H9 (cell line): ENCODE data around the gene HLA-DRA. TPM values are rescaled to one million over a fixed set of nuclear protein-coding genes. Genes with fewer than 3 reads are reported as not detected.

ENCODE experiments used
- DNase-seq: peaks from one replicate; pipeline ENCODE4 v3.0.0-alpha.2; 2017
- H2AFZ ChIP-seq: one replicate; pipeline ENCODE4 v1.6.1; 2013; ENCODE audit warnings: mild to moderate bottlenecking, low read length, control low read depth, moderate library complexity
- H2AK5ac ChIP-seq: 2 replicates; pipeline ENCODE4 v1.6.1; 2013; ENCODE audit warnings: low read length, control low read depth, mixed read lengths; ENCODE audit not compliant: insufficient read length
- H2BK120ac ChIP-seq: one replicate; pipeline ENCODE4 v1.6.1; 2013; ENCODE audit warnings: low read depth, mild to moderate bottlenecking, low read length, control low read depth, inconsistent platforms; ENCODE audit not compliant: poor library complexity, severe bottlenecking
- H2BK12ac ChIP-seq: 2 replicates; pipeline ENCODE4 v1.6.1; 2013; ENCODE audit warnings: low read length, control low read depth, mixed read lengths, low read depth; ENCODE audit not compliant: insufficient read length
- H2BK15ac ChIP-seq: 2 replicates; pipeline ENCODE4 v1.6.1; 2013; ENCODE audit warnings: low read depth, low read length, control low read depth
- H2BK20ac ChIP-seq: one replicate; pipeline ENCODE4 v1.6.1; 2013; ENCODE audit warnings: low read depth, mild to moderate bottlenecking, low read length, control low read depth, inconsistent platforms; ENCODE audit not compliant: poor library complexity, severe bottlenecking
- H2BK5ac ChIP-seq: 2 replicates; pipeline ENCODE4 v1.6.1; 2013; ENCODE audit warnings: low read length, control low read depth, mixed read lengths; ENCODE audit not compliant: insufficient read length
- H3K14ac ChIP-seq: 2 replicates; pipeline ENCODE4 v1.6.1; 2013; ENCODE audit warnings: low read length, control low read depth; ENCODE audit not compliant: insufficient read depth
- H3K18ac ChIP-seq: 2 replicates; pipeline ENCODE4 v1.6.1; 2013; ENCODE audit warnings: low read depth, mild to moderate bottlenecking, mixed read lengths, low read length, control low read depth; ENCODE audit not compliant: insufficient read length
- H3K23ac ChIP-seq: 2 replicates; pipeline ENCODE4 v1.6.1; 2013; ENCODE audit warnings: low read length, control low read depth, mixed read lengths, low read depth; ENCODE audit not compliant: insufficient read length
- H3K23me2 ChIP-seq: 2 replicates; pipeline ENCODE4 v1.6.1; 2013; ENCODE audit warnings: low read depth, mild to moderate bottlenecking, mixed read lengths, low read length, control low read depth; ENCODE audit not compliant: insufficient read length, poor library complexity, severe bottlenecking
- H3K27ac ChIP-seq: 2 replicates; pipeline ENCODE4 v1.5.1; 2013; ENCODE audit warnings: low read length, control low read depth, mixed read lengths, low read depth; ENCODE audit not compliant: insufficient read length
- H3K27me3 ChIP-seq: 2 replicates; pipeline ENCODE4 v1.6.1; 2013; ENCODE audit warnings: low read length, control low read depth, inconsistent platforms; ENCODE audit not compliant: insufficient read depth
- H3K4ac ChIP-seq: 2 replicates; pipeline ENCODE4 v1.6.1; 2013; ENCODE audit warnings: low read depth, mild to moderate bottlenecking, control low read depth, inconsistent platforms, low read length, moderate library complexity
- H3K4me1 ChIP-seq: 2 replicates; pipeline ENCODE4 v1.6.1; 2013; ENCODE audit warnings: low read length, control low read depth, inconsistent platforms; ENCODE audit not compliant: insufficient read depth
- H3K4me2 ChIP-seq: 2 replicates; pipeline ENCODE4 v1.6.1; 2013; ENCODE audit warnings: low read length, control low read depth, mixed read lengths; ENCODE audit not compliant: insufficient read length, insufficient read depth
- H3K56ac ChIP-seq: 2 replicates; pipeline ENCODE4 v1.6.1; 2013; ENCODE audit warnings: low read depth, mild to moderate bottlenecking, mixed read lengths, low read length, control low read depth; ENCODE audit not compliant: insufficient read length
- H3K79me1 ChIP-seq: 2 replicates; pipeline ENCODE4 v1.6.1; 2013; ENCODE audit warnings: low read depth, mild to moderate bottlenecking, moderate library complexity, low read length, control low read depth, inconsistent platforms; ENCODE audit not compliant: insufficient read depth, poor library complexity, severe bottlenecking
- H3K79me2 ChIP-seq: 2 replicates; pipeline ENCODE4 v1.6.1; 2013; ENCODE audit warnings: low read length, control low read depth, inconsistent platforms; ENCODE audit not compliant: insufficient read depth
- H3K9ac ChIP-seq: 2 replicates; pipeline ENCODE4 v1.6.1; 2013; ENCODE audit warnings: low read length, control low read depth, mixed read lengths; ENCODE audit not compliant: insufficient read length; ENCODE audit errors: extremely low read depth
- H3K9me3 ChIP-seq: one replicate; pipeline ENCODE4 v1.6.1; 2013; ENCODE audit warnings: low read depth, low read length, inconsistent platforms; ENCODE audit not compliant: control insufficient read depth
- H3T11ph ChIP-seq: one replicate; pipeline ENCODE4 v1.6.1; 2013; ENCODE audit warnings: mild to moderate bottlenecking, low read length, control low read depth, inconsistent platforms
- H4K20me1 ChIP-seq: one replicate; pipeline ENCODE4 v1.6.1; 2013; ENCODE audit not compliant: control insufficient read depth, insufficient read length, insufficient read depth
- H4K5ac ChIP-seq: 2 replicates; pipeline ENCODE4 v1.6.1; 2013; ENCODE audit warnings: low read depth, mild to moderate bottlenecking, mixed read lengths, low read length, control low read depth; ENCODE audit not compliant: insufficient read length
- H4K8ac ChIP-seq: replicated peaks from 2 replicates; pipeline ENCODE4 v1.6.1; 2013; ENCODE audit warnings: low read length, control low read depth, mixed read lengths, low read depth; ENCODE audit not compliant: insufficient read length
- H4K91ac ChIP-seq: 2 replicates; pipeline ENCODE4 v1.6.1; 2013; ENCODE audit warnings: low read depth, mild to moderate bottlenecking, moderate library complexity, mixed read lengths, low read length, control low read depth; ENCODE audit not compliant: insufficient read length
- H3K27ac Mint-ChIP-seq, 3 experiments: 2 replicates in 2 of 3; 3 replicates in 1 of 3; pipeline ENCODE4 v1.8.0; 2020 to 2021; ENCODE audit warnings: mixed read lengths in 3 of 3, mild to moderate bottlenecking in 1 of 3, moderate library complexity in 1 of 3
- H3K27me3 Mint-ChIP-seq: 2 replicates; pipeline ENCODE4 v1.8.0; 2021; ENCODE audit warnings: low read depth, mild to moderate bottlenecking, moderate library complexity, mixed read lengths
- H3K36me3 Mint-ChIP-seq, 3 experiments: 2 replicates in 2 of 3; 3 replicates in 1 of 3; pipeline ENCODE4 v1.8.0; 2020 to 2021; ENCODE audit warnings: low read depth in 3 of 3, mixed read lengths in 3 of 3; ENCODE audit not compliant: insufficient read depth in 1 of 3
- H3K4me1 Mint-ChIP-seq, 2 experiments: 2 replicates each; pipeline ENCODE4 v1.8.0; 2020; ENCODE audit warnings: mixed read lengths in 2 of 2
- H3K4me3 Mint-ChIP-seq, 2 experiments: 2 replicates in 1 of 2; 3 replicates in 1 of 2; pipeline ENCODE4 v1.8.0; 2020 to 2021; ENCODE audit warnings: mild to moderate bottlenecking in 2 of 2, mixed read lengths in 2 of 2, moderate library complexity in 1 of 2
- H3K9me3 Mint-ChIP-seq, 2 experiments: 2 replicates in 1 of 2; 3 replicates in 1 of 2; pipeline ENCODE4 v1.8.0; 2020; ENCODE audit warnings: mild to moderate bottlenecking in 2 of 2, mixed read lengths in 2 of 2, moderate library complexity in 1 of 2
- CTCF ChIP-seq: fragments of 200-600 bp; sonication (generic); conservative IDR thresholded peaks from 3 replicates; pipeline ENCODE4 v1.8.0; 2021; ENCODE audit warnings: antibody characterized with exemption, mild to moderate bottlenecking
- WGBS: extraction: QIAGEN DNeasy Blood & Tissue Kit; methylation state at CpG from one replicate; pipeline ENCODE4 v1.1.7; 2013; ENCODE audit warnings: missing lambda C conversion rate, low lambda C conversion rate, mixed read lengths; ENCODE audit not compliant: insufficient read length; ENCODE audit errors: extremely low coverage; 5-methylcytosine and 5-hydroxymethylcytosine counted together
- total RNA-seq: library from RNA; stranded (reverse); gene quantifications from 2 replicates; pipeline ENCODE4 v1.2.1, GENCODE V29; 2021

HLA-DRA gene
- total RNA-seq, 1 experiment from 2014 or later, result 3.1 TPM

GRCh38 chr6:32475392-32476206 lies 35.9 kb downstream of the HLA-DRA start:
- TF ChIP-seq CTCF, result no peak
- Histone ChIP-seq H3K56ac (no peak overlapping the region), H3K23ac (no peak overlapping the region), H3K23me2 (no peaks in the 10 kb centered on the region), H2AK5ac (no peak overlapping the region), H4K5ac (no peak overlapping the region), H3K79me2 (no peaks in the 10 kb centered on the region), H3K4me1 (no peaks in the 10 kb centered on the region; the same call in 1 of the 2 replicates), H2BK20ac (no peak overlapping the region), H3K9me3 (peaks cover 11% of the 10 kb centered on the region), H3K27me3 (no peaks in the 10 kb centered on the region), H3K79me1 (no peaks in the 10 kb centered on the region), H2AFZ (no peak overlapping the region), H2BK120ac (no peak overlapping the region), H2BK5ac (no peak overlapping the region), H3K14ac (no peak overlapping the region), H3K27ac (no peak overlapping the region), H2BK15ac (no peak overlapping the region), H3K18ac (no peak overlapping the region), H3K4ac (no peak overlapping the region), H3K9ac (no peak overlapping the region), H4K91ac (no peak overlapping the region), H4K8ac (no peak overlapping the region), H3K4me2 (no peak overlapping the region), H4K20me1 (no peaks in the 10 kb centered on the region), H2BK12ac (no peak overlapping the region), H3T11ph (no peak overlapping the region)
- peaks cover 7% of the 10 kb centered on the region for H3K27me3 Mint-ChIP-seq
- WGBS, result no CpG with 5 or more reads among the region's 13 CpGs
- H3K9me3 Mint-ChIP-seq, result peaks cover 9 to 21% of the 10 kb centered on the region in 2 experiments; a peak in 4 of 5 replicates
- no peak for DNase-seq
- no peak overlapping the region for H3K4me3 Mint-ChIP-seq
- peaks cover 5% of the 10 kb centered on the region in 2 experiments; a peak in 2 of 4 replicates for H3K4me1 Mint-ChIP-seq
- peaks cover 0 to 4% (median 0%) of the 10 kb centered on the region in 3 experiments; a peak in 2 of 7 replicates for H3K36me3 Mint-ChIP-seq
- no peak overlapping the region for H3K27ac Mint-ChIP-seq
